ENCODE results near the gene CAMKMT. TPM values are rescaled to one million over a fixed set of nuclear protein-coding genes. Genes with fewer than 3 reads are reported as not detected.

Gene CAMKMT
- total RNA-seq, 4 donors from 2014 or later: 7.6 to 16.2 (median 9.4) TPM

DNA sequence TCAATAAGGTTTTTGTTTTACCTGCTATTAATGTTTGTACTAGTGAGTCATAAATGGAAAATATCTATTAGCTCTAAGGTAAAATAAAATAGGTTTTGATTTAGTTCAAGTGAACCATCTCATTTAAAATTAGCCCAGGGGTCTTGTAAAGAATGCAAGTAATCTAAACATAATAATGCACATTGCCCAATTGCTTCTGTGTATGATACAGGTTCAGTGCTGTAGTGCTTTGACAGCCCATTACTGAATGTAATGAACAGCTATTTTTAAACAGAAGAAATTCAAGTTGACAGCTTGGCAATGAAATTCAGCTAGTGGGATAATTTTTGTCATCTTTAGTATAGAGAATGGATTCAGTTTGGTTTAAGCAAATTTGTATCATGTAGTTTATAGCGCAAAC lies 91.5 kb downstream of the CAMKMT start:
- ATAC-seq (ENCODE audit: low FRiP score) (no peak), DNase-seq (ENCODE audit: low spot score) (no peak)
- TF ChIP-seq, protein P1, sequence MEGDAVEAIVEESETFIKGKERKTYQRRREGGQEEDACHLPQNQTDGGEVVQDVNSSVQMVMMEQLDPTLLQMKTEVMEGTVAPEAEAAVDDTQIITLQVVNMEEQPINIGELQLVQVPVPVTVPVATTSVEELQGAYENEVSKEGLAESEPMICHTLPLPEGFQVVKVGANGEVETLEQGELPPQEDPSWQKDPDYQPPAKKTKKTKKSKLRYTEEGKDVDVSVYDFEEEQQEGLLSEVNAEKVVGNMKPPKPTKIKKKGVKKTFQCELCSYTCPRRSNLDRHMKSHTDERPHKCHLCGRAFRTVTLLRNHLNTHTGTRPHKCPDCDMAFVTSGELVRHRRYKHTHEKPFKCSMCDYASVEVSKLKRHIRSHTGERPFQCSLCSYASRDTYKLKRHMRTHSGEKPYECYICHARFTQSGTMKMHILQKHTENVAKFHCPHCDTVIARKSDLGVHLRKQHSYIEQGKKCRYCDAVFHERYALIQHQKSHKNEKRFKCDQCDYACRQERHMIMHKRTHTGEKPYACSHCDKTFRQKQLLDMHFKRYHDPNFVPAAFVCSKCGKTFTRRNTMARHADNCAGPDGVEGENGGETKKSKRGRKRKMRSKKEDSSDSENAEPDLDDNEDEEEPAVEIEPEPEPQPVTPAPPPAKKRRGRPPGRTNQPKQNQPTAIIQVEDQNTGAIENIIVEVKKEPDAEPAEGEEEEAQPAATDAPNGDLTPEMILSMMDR (IDR thresholded peaks at IDR 0.05): no peak

DNA sequence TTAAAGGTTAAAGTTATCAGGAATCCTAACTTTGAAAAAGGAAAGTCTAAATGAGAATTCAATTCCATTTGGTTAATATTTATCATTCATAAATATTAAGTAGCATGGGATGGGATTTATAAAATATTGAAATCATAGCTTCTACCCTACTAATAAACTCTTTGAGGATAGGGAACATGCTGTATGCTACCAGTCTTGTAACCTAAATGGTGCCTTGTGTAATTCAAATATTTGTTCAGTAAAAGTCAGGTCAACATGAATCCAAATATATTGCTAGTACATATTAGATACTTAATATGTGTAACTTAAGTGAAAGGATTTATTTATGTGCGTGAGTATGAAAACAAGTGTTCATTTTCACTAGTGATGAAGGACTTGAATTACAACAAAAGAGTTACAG lies 94.1 kb downstream of the CAMKMT start:
- TF ChIP-seq, protein P1 (IDR thresholded peaks at IDR 0.05): no peak
- no peak for DNase-seq (ENCODE audit: low spot score)
- ATAC-seq (ENCODE audit: low FRiP score): no peak

GRCh38 chr2:44456946-44457345 lies 95.2 kb downstream of the CAMKMT start:
- DNase-seq (ENCODE audit: low spot score) (no peak), ATAC-seq (ENCODE audit: low FRiP score) (no peak)
- TF ChIP-seq, protein P1 (IDR thresholded peaks at IDR 0.05): no peak

DNA sequence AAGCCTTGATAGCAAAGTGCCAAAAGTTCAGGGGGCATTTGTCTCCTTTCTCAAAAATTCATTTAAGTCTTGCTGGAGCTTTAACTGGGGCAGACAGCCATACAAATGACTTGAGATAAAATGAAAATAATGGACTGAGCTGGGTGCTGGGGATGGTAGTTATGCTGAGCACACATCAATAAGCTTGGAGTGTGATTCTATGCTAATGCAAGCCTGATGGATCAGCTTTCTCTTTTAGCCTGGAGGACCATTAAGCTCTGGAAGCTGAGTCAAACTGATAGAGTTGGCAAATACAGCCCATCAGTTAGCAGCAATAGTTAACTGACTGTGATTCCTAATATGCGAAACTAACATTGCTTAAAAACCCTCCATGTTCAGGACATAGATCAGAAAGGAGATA lies 98.0 kb downstream of the CAMKMT start:
- ATAC-seq (ENCODE audit: low FRiP score) (no peak), DNase-seq (ENCODE audit: low spot score) (no peak)
- TF ChIP-seq, protein P1 (IDR thresholded peaks at IDR 0.05): no peak

DNA sequence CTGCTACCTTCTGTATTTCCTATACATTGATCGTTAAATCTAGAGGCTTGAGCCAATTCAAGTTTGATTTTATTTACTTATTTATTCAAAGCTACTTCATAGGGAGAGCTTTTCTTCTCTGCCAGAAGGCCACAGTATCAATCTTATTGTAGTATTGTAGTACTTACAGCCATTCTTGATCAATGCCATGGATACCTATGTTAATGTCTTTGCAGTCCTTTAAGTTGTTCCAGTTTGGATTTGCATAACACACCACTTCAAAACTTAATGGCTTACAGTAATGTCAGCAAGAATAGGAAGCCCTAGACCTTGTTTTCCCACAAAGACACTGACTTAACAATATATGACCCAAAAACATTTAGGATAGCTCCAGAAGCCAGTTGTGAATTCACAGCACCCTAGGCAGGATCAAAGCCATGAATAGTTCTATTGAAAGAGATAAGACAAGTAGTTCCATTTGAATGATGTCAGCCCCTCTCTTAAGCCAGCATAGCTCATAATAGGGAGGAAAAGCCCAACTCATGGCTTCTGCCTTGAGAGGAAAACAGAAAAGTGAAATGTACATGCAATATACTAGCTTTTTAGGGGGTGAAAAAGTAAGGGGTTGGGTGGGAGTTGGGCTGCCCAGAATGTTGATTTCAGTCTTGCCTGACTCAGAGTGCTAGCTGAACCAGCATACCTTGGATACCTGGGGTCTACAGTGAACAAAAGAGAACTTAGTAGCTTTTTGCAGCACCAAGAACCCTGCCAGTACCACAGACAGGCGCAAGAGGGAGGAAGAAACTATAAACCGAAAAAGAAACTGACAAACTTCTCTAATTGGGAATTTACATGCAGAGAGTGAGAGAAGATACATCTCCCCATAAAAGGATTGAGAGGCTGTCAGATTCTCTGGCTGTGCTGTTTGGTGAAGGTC lies 101.4 kb downstream of the CAMKMT start:
- DNase-seq (ENCODE audit: low spot score): no peak
- ATAC-seq (ENCODE audit: low FRiP score): no peak
- TF ChIP-seq, protein P1 (IDR thresholded peaks at IDR 0.05): no peak

DNA sequence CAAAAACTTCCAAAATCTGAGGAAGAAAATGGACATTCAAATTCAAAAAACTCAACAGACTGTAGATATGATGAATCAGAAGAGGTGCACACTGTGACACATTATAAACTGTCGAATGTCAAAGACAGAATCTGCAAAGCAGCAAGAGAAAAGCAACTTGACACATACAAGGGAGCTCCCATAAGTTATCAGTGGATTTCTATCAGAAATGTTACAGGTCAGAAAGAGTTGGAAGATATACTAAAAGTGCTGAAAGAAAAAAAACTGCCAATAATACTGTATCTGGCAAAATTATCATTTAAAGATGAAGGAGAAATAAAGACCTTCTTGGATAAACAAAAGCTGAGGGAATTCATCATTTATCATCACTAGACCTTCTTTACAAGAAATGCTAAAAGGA lies 102.7 kb downstream of the CAMKMT start:
- TF ChIP-seq, protein P1 (IDR thresholded peaks at IDR 0.05): no peak
- no peak for ATAC-seq (ENCODE audit: low FRiP score)
- DNase-seq (ENCODE audit: low spot score): no peak

DNA sequence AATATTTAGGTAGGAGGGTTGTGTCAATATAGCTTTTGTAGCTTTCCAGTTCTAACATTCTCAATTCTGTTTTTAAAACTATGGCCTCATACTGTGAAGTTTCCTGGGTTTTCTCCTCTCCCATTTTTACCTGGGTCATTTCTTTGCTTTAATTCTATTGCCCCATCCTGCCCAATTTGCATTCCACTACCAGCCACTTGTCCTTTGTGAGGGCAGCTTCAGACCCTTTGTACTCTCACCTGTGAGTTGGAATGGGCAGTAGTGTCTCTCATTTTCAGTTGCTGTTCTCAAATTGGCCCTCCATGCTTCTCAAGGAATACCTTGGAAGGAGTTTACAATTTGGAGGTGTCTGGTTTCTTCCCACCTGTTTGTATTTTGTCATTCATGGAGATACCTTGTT lies 108.4 kb downstream of the CAMKMT start:
- DNase-seq (ENCODE audit: low spot score): no peak
- no peak for ATAC-seq (ENCODE audit: low FRiP score)
- TF ChIP-seq, protein P1 (IDR thresholded peaks at IDR 0.05): no peak
